ENCODE results near the gene PZP. TPM values are rescaled to one million over a fixed set of nuclear protein-coding genes. Genes with fewer than 3 reads are reported as not detected.
A peak's percentile ranks its signal among the peaks of the same experiment; 100 is the strongest.
"Not testable (repeated sequence)": the region's sequence is repeated elsewhere in the genome, so short reads cannot be mapped to it uniquely, and the experiment has no call there.

The PZP gene
- total RNA-seq, 4 donors from 2014 or later, result 0.07 to 0.46 TPM; not detected in 2

DNA sequence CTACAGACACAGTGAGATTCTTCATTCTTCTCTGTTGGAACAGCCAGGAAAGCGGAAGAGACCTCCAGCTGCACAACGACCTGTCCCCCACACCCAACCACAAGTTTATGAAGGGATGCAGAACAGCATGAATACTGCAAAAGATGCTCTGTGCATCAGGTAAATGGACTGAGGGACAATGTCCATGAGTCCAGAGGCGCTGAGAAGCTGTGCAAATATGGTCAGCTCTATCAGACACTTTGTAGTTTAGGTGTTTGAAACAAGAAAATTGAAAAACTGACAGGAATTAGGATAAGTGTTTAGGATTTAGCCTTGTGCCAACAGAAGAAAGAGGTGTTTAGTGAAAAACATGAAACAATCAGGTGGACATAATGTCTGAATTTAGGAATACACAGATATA is 33.1 kb upstream of the PZP start:
- Histone ChIP-seq H3K27ac (peak overlapping the region in 3 of 4 donors; percentile 62 to 66 (median 64)), H3K4me1 (no peaks in the 10 kb centered on the region), H3K27me3 (no peaks in the 10 kb centered on the region), H3K4me3 (peak overlapping the region in 1 of 4 donors; percentile 49), H3K36me3 (no peaks in the 10 kb centered on the region), H3K9me3 (no peaks in the 10 kb centered on the region)
- intact Hi-C loops (cut with DNase I; ENCODE audit: low total_unique reads) (loop anchor here (5.0 to 10.0 kb wide), 2 partner anchors 74 to 126 kb away; partner anchors contain the start of gene A2M), in situ Hi-C loops (cut with MboI; ENCODE audit: low sequenced_read_pairs in 4 of 4) (no loop called here)
- no peak for DNase-seq
- TF ChIP-seq POLR2A (IDR thresholded peaks at IDR 0.05), result no peak
- TF ChIP-seq, protein P1, sequence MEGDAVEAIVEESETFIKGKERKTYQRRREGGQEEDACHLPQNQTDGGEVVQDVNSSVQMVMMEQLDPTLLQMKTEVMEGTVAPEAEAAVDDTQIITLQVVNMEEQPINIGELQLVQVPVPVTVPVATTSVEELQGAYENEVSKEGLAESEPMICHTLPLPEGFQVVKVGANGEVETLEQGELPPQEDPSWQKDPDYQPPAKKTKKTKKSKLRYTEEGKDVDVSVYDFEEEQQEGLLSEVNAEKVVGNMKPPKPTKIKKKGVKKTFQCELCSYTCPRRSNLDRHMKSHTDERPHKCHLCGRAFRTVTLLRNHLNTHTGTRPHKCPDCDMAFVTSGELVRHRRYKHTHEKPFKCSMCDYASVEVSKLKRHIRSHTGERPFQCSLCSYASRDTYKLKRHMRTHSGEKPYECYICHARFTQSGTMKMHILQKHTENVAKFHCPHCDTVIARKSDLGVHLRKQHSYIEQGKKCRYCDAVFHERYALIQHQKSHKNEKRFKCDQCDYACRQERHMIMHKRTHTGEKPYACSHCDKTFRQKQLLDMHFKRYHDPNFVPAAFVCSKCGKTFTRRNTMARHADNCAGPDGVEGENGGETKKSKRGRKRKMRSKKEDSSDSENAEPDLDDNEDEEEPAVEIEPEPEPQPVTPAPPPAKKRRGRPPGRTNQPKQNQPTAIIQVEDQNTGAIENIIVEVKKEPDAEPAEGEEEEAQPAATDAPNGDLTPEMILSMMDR (IDR thresholded peaks at IDR 0.05 in 4 of 5, conservative IDR thresholded peaks at IDR 0.05 in 1 of 5), result no peak
- ATAC-seq, result no peak

DNA sequence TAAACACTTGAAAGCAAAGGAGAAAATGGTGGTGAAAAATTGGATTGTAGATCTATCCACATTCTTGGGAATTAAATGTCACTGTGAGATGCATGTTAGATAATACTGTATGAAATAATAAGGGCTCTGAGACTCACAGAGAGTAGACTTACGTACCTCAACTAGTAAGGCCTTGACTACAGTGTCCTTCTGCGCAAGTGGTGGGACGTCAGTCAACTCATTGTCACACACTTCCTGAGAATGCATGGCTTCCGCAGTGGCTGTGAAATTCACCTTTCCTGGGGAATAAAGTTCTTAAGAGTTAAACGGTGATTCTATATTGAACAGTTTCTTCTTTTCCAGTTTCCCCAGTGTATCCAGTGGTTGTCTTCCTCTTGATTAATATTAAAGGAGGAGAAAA is 32.6 kb upstream of the PZP start:
- Histone ChIP-seq H3K27ac (peak overlapping the region; percentile 49 to 66 (median 63)), H3K27me3 (no peaks in the 10 kb centered on the region), H3K36me3 (no peaks in the 10 kb centered on the region), H3K9me3 (no peaks in the 10 kb centered on the region), H3K4me1 (no peaks in the 10 kb centered on the region), H3K4me3 (peak overlapping the region; percentile 39 to 49 (median 44))
- in situ Hi-C loops (cut with MboI; ENCODE audit: low sequenced_read_pairs in 4 of 4) (no loop called here), intact Hi-C loops (cut with DNase I; ENCODE audit: low total_unique reads) (loop anchor here (5.0 to 10.0 kb wide), 2 partner anchors 73 to 126 kb away; partner anchors contain the start of gene A2M)
- peak in 1 of 2 donors; percentile 36 for ATAC-seq
- TF ChIP-seq, protein P1 (IDR thresholded peaks at IDR 0.05 in 4 of 5, conservative IDR thresholded peaks at IDR 0.05 in 1 of 5), result no peak
- TF ChIP-seq POLR2A (IDR thresholded peaks at IDR 0.05), result peak in 1 of 2 donors; percentile 25
- DNase-seq, result no peak

DNA sequence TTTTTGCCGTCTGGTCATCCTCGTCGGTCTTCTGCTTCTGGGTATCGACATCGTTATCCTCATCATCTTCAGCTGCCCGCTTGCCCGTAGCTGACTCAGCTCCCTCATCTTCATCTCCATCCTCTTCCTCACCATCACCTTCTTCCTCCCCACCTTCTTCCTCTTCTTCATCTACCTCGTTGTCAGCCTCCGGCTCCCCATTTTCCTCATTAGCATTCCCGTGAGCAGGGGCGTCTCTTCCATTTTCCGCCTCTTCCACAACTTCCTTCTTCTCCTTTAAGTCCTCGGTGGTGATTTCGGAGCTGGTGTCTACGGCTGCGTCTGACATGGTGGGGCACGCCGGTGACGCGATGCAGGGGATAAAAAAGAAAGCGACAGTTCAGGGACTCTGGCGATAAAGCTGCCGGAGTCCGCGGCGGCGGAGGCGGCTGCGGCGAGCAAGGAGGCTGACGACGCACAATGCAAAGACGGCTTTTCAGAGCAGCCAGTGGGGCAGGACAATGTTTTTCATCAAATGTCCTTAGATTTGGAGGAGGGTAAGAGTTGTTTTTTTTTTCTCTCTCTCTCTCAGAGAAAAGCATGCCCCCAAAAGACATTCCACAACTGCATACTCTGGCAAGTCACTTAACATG is 31.9 kb upstream of the PZP start:
- Histone ChIP-seq H3K27ac (peak overlapping the region; percentile 49 to 66 (median 63)), H3K4me3 (peak overlapping the region; percentile 39 to 49 (median 44))
- H3K27me3 ChIP-seq; ATAC-seq; H3K9me3 ChIP-seq; in situ Hi-C loops (cut with MboI; ENCODE audit: low sequenced_read_pairs in 4 of 4); H3K4me1 ChIP-seq; DNase-seq; H3K36me3 ChIP-seq: not testable (repeated sequence)
- intact Hi-C loops (cut with DNase I; ENCODE audit: low total_unique reads), result loop anchor here (5.0 to 10.0 kb wide), 2 partner anchors 73 to 125 kb away; partner anchors contain the start of gene A2M

DNA sequence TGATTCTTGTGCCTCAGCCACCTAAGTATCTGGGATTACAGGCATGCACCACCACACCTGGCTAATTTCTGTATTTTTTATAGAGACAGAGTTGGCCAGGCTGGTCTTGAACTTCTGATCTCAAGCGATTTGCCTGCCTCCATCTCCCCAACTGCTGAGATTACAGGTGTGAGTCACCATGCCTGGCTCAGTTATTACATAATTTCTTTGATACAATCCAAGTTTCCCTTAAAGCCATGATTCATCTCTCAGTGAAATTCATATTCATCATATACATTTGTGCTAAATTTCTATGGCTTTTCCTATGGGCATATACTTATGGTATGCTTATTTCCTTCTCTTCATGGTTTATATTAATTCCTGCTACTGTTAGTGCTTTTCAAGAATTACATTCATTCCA is 29.1 kb upstream of the PZP start:
- Histone ChIP-seq H3K27ac (no peak overlapping the region), H3K4me3 (no peak overlapping the region), H3K36me3 (no peaks in the 10 kb centered on the region), H3K4me1 (no peaks in the 10 kb centered on the region), H3K27me3 (no peaks in the 10 kb centered on the region), H3K9me3 (no peaks in the 10 kb centered on the region)
- no peak for DNase-seq
- intact Hi-C loops (cut with DNase I; ENCODE audit: low total_unique reads), result no loop called here
- in situ Hi-C loops (cut with MboI; ENCODE audit: low sequenced_read_pairs in 4 of 4), result no loop called here
- no peak for ATAC-seq
- TF ChIP-seq, protein P1 (IDR thresholded peaks at IDR 0.05 in 4 of 5, conservative IDR thresholded peaks at IDR 0.05 in 1 of 5), result no peak
- TF ChIP-seq POLR2A (IDR thresholded peaks at IDR 0.05), result no peak

DNA sequence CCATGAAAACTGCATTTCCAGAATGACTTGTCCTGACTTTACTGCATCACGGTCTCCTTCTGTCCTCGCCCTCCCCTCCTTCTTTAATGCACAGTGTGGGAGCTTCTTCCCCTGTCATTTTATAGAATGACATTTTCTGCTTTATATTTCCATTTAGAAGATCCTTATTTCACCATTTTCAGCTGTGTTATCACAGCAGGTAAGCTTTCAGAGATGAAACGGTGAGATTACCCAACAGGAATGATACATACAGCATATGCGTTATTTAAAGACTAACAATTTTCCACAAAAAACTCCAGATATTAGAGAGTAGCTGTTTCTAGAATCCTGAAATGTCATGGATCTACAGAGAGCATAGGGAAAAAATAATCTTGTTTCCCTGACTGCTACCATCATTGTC is 27.3 kb upstream of the PZP start:
- no peaks in the 10 kb centered on the region for H3K4me1 ChIP-seq
- no peak overlapping the region for H3K4me3 ChIP-seq
- in situ Hi-C loops (cut with MboI; ENCODE audit: low sequenced_read_pairs in 4 of 4) (no loop called here), intact Hi-C loops (cut with DNase I; ENCODE audit: low total_unique reads) (no loop called here)
- DNase-seq (no peak), ATAC-seq (no peak)
- no peaks in the 10 kb centered on the region for H3K9me3 ChIP-seq
- no peaks in the 10 kb centered on the region for H3K36me3 ChIP-seq
- H3K27me3 ChIP-seq, result no peaks in the 10 kb centered on the region
- H3K27ac ChIP-seq, result no peak overlapping the region
- TF ChIP-seq POLR2A (IDR thresholded peaks at IDR 0.05), result no peak
- TF ChIP-seq, protein P1 (IDR thresholded peaks at IDR 0.05 in 4 of 5, conservative IDR thresholded peaks at IDR 0.05 in 1 of 5), result no peak

Data from gastrocnemius medialis (tissue), 4 donors.